ENCODE data around the gene FNTB.

Gene FNTB

DNA sequence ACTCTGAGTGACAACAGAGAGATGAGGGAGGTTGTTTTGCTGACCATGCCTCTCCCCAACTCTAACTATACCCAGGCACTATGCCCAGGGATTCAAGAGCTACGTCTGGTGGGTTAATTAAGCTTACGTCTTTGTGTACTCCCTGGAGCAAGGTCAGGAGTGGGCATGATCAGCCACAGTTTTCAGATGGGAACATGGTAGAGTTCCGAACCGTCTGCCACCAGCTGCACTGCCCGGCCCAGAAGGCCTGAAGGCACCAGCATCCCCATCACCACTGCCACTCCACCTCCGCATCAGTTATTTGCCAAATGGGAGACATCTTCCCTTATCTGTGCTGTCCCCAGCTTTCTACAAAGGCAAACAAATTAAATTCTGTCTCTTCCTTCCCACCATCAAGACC is 33.0 kb upstream of the FNTB start:
- no peak for DNase-seq

DNA sequence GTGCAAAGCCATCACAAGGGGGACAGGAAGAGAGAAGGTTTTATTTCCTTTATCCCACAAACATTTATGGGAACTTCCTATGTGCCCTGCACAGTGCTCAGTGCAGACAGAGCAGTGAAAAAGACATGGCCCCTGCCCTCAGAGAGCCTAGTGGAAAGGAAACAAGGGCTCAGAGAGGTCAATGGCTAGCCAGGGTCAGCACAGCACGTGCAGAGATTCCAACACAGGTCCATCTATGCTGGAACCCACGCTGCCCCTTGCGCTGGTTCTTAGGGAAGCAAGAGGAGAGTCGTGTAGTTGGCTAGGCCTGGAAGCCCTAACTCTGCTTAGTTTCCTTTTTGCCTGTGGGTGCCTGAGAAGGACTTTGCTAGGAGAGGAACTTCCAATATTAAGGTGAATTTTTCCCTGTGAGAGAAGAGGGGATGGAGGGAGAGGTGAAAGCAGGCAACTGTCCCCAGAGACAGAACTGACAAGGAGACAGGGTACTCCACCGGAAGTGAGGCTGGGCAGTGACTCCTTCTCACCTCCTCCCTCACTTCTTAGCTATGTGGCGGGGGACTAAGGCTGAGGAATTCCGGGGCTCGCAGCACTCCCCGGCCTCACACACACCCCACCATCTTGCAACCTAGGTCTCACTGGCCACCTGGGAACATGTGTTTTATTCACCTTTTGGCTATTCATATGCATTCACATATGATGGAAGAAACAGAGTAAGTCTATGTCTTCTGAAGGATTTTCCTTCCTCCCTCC is 32.0 kb upstream of the FNTB start:
- DNase-seq, result no peak

DNA sequence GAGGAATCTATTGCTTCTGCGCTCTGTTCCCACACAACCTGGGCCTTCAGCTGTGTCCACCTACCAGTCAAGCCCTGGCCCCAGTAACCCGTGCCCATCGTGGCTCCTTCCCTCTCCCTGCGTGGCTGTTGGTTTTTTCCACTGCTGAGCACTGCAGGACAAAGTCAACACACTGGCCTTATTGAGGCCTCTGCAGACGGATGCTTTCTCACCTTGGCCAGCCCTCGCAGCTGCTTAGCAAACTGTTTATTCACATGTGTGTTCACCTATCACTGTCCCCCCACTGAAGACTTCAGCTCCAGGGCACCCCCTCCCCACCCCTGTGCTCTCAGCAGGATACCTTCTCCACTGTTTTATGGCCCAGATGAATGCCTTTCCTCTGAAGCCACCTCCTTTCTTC is 31.4 kb upstream of the FNTB start:
- no peak for DNase-seq

DNA sequence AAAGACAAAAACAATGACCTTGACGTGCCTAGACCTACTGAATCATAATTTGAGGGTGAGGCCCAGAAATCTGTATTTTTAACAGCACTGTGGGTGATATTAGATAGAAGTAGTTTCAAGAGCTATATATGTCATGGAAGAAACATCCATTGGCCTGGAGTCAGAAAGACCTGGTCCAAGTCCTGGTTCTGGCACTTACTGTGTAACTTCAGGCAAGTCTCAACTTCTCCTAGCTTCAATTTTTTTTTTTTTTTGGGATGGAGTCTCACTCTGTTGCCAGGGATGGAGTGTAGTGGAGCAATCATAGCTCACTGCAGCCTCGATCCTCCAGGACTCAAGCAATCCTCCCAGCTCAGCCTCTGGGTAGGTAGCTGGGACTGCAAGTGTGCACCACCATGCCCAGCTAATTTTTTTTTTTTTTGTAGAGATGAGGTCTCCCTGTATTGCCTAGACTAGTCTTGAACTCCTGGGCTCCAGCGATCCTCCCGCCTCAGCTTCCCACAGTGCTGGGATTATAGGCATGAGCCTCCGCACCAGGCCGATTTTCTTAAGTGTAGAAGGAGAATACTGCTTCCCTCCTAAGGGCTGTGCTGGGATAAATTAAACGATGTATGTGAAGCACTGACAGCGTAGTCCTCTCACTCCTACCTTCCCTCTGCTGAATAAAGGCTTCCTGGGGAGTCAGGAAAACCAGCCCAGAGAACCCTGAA is 29.8 kb upstream of the FNTB start:
- DNase-seq, result no peak

DNA sequence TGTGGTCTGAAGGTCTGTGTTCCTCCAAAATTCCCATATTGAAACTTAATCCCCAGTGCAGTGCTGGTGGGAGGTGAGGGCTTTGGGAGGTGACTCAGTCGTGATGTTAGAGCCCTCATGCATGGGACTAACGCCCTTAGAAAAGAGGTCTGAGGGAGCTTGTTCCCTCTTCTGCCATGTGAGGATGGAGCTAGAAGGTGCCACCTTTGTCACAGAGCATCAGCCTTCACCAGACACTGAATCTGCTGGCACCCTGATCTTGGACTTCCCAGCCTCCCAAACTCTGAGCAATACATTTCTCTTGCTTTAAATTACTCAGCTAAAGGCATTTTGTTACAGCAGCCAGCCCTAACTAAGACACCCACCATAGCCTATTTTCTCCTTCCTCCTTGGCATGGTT is 28.5 kb upstream of the FNTB start:
- DNase-seq, result no peak

DNA sequence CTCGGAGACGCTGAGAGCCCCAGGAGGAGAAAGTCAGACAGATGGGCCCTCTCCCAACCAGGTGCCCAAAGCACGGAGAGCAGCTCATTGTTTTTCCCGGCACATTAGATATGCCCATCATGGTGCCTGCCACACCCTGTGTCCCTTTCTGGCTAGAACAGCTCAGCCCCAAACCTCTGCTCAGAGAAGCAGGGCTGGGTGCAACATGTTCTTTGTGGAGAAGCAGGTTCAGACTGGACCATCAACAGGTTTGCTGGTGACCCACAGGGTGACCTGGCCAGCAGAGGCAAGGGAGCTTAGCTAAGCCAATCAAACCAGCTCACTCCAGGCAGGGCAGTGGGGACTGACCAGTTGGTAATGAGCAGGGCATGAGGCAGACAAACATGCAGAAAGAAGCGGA is 28.0 kb upstream of the FNTB start:
- no peak for DNase-seq

DNA sequence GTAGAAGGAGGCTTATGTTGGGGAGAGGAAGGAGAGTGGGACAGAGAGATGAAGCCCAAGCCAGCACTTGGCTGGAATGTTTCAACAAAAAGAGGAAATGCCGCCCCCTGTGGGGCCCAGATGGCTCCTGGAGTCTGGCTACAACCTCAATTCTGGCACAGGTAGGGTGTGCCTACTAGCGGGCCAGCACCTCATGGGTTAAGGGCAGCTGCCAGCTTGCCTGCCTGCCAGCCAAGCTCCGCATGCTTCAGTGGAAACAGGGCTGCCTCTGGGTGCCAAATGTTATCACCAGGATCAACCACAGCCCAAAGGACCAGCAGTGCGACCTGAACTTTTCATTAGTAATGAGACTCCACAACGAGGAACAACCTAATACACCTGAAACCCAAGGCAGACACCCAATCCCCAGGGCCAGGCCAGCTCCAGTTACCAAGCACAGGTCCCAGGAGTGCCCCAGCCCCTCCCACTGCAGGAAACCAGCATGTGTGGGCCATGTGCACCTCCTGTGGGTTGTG is 25.9 kb upstream of the FNTB start:
- DNase-seq, result no peak

DNA sequence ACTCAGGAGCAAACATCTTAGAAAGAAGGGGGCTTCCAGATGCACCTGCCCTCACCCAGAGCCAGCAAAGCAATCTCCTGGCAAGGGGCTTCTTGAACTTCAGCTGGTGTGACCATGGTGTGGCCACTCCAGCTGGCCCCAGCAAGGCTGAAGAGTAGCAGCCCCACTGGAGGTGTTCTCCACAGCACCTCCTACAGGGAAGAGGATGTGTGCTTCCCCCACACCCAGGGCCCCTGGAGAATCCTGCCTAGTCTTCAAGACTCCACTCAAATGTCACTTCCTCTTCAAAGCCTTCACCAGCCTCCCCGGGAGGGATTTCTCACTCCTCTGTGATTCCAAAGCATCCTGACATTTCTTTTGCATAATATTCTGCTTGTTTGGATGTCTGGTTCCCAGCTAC is 23.1 kb upstream of the FNTB start:
- no peak for DNase-seq

DNA sequence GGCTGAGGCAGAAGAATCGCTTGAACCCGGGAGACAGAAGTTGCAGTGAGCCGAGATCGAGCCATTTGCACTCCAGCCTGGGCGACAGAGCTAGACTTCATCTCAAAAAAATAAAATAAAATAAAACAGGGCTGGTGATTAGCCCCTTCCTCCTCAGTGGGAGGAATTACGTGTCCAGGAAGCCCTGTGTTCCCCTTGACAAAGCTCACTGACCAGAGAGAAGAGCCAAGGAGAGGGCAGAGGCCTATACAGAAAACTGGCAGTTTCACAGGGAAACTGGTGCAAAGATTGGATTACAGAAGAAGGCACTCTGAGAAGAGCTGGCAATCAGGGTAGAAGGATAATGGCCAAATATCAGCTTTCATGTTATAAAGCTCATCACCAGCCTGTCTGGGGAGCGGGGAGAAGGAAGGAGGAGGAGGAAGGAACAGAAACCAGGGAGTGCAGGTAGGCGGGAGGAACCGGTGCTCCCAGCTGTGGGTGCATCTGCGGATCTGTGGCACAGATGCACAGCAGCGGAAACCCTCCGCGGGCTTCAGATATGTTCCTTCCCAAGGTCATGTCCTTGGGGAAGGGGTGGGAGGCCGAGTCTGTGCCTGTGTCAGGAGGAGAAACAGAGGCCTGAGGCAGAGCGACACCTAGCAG is 21.2 kb upstream of the FNTB start:
- no peak for DNase-seq

DNA sequence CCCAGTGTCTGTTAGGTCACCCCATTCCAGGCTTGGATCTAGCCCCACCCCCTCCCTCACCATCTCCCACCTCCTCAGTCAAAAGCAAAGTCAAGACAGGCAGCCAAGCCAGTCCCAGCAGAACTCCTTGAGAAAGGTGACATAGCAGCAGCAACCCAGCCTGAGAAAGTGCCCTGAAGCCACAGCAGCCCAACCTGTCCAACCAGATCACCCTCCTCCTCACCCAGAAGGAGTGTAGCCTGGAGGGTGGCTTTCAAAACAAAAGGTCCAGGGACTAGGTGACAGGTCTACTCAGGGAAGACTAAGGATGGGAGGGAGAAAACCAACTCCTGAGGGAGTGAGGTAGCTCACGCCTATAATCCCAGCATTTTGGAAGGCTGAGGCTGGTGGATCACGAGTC is 19.7 kb upstream of the FNTB start:
- DNase-seq, result no peak

DNA sequence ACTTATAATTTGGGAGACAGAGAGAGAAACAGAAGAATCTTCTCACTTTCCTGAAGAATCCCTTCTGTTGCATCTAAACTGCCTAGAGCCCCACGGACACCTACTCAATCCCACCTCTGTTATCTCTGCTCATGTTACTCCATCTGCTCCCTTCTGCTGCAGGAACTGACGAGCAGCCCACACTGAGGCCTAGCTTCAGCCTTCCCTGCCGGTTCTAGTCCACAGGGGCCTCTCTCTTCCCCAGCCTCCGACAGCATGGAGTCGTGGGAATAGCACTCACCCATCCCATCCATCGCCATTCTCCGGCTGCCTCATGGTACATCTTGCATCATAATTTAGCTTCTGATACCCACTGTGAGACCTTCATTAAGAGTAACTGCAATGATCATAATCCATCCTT is 18.5 kb upstream of the FNTB start:
- DNase-seq, result no peak

DNA sequence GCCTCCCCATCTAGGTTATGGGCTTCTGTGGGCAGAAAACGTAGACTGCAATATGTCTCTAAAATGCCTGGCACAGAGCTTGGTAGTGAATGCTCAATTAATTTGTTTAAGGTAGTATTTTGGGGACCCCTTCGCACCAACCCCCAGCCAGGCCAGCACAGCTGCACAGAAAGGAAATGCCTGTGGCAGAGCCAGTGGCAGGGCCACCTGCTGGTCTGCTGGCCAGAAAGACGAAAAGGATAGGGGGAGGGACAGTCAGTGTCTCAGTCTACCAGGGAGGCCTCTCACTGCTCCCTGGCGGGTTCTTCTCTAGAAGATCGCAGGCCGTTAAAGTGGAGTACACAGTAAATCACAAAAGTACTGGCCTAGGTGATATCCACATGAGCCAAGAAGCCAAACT is 18.0 kb upstream of the FNTB start:
- no peak for DNase-seq

DNA sequence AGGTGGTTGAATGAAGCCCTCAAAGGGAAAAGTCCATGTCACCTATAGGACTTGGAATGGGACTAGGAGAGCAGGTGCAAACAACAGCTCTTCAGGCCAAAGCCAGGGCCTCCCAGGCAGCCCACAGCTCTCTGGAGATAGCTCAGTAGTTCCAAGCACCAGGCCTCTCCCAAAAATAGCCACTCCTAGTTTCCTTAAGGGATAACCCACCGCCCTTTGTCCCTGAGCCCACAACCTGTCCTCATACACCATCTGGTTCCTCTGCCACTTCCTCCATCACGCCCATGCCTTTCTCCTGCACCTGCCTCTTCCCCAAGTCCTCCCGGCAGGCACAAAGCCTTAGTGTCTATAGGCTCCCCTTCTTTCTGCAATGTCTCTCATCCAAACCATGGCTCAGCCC is 16.7 kb upstream of the FNTB start:
- DNase-seq, result no peak

DNA sequence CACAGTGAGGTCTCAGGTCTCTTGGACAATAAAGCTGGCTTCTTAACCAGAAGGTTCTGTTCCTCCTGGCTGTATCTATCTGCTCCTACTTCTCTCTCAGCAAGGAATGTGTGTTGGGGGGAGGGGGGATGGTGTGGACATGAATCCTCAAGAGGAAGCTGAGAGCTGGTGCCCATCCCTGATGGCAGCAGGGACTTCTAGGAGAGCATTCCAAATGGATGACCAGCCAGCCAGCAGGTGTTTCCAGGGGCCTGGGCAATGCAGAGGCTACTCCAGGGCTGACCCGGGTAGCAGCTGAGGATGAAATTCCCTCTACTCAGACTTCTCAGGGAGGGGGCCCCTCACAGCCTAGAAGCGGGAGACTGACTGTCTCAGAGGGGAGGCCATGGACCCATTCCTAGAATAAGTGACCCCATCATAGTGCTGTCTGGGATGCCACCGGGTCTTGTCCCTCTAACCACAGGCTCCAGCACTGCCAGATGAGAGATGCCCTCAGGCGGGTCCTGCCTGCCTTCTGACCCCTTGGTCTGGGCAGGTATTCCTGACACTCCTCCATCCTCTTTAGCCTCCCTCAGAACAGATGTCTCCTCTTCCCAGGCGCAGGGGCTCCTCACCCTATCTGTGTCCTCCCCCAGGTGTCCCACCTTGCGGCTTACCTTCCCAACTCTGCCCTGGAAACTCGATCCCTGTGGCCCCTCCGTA is 15.8 kb upstream of the FNTB start:
- no peak for DNase-seq

DNA sequence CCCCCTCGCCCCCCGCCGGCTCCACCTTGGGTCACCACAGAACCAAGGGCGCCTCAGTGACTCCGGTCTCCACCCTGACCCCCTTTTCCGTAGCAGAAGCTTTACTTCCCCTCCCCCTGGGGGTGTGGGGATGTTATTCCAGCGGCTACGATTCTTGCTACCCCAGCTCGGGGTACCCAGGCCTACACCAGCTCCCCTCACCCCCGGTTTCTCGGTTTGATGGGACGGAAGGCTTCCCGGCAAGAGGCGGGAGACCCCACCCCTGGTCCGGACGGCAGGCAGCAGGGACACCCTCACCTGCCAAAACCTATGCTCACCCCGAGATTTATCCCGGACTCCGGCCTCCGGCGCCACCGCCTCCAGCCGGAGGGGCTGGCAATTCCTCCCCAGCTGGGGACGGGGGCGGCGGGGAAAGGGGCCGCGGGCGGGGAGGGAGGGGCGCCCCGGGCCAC is 15.2 kb upstream of the FNTB start:
- DNase-seq, result no peak

DNA sequence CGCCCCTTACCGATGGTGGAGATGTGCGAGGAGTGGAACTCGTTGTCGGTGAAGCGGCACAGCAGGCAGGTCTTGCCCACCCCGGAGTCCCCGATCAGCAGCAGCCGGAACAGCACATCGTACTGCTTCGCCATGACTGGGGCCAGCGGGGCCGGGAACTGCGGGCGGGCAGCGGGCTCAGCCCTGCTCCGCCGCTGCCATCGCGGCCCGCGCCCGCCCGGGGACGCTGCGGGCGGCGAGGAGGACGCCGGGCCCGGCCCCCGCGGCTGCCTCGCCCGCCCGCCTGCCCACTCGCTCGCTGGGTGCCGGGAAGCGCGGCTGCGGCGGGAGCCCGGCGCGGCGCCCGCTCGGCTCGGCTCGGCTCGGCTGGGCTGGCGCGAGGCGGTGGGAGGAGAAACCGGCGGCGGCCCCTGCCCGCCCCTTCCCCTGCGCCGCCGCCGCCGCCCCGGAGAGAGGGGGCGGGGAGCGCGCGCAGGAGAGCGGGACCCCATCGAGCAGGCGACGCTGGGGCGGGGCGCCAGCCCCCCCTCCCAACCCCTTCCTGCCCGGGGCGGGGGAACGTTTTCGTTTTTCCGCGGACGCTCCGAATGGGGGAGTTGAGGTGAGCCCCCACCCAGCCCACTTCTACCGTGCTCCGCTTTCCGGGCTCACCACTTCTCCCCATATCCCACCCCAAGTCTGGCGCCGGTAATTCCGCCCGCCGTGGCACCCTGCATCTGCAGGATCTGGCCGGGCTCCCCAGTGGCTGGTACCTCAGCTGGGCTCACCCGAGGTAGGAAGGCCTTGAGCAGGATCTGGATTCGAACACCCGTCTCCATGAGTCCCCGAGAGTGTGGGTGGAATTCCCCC is 14.5 kb upstream of the FNTB start, which contains the start of gene RAB15:
TSS of gene RAB15 (minus strand) at position 394 of the 849 bp plus-strand sequence. CDS start at position 134, 260 bp downstream.
- DNase-seq, result no peak

DNA sequence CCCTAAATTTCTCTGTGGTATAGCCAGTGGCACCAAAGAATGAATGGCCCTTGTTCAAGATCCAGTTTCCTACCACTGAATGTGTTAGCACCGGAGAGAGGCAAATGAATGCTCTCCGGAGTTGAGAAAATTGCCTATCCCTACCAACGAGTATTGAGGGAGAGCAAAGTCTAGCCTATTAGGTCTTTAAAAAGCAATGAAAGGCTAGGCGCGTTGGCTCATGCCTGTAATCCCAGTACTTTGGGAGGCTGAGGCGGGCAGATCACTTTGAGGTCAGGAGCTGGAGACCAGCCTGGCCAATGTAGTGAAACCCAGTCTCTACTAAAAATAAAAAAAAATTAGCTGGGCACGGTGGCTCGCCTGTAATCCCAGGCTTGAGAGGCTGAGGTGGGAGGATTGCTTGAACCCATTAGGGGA is 13.7 kb upstream of the FNTB start:
- no peak for DNase-seq

DNA sequence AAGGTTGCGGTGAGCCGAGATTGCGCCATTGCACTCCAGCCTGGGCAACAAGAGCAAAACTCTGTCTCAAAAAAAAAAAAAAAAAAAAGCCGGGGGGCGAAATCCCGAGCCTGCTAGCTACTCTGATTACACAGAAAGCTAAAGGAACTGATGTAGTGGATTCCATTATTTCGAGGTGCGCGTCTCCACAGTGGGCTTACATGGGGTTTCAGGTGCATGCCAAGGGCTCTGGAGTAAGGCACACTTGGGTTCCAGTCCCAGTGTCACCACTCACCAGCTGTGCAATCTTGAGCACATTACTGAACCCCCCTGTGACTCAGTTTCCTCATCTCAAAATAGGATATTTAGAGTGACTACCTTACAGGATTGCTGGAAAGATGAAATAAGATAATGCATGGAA is 12.9 kb upstream of the FNTB start:
- no peak for DNase-seq

DNA sequence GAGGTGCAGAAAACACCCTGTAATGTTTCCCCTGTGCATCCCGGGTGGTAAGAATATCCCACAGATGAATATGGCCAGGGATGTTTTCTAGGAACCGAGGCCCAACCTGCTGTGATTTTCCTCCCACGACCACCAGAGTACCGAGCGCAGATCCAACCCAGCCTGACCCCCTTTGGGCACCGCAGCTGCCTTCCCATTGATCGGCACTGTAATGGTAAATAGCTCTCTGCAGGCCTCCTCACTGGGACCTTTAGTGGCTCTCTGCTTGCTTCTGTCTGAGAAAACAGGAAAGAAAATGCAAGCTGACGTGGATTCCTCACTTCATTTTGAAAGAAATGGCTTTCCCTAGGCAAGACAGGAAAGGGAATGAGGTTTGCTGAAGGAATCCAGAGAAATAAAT is 12.1 kb upstream of the FNTB start:
- DNase-seq, result no peak

DNA sequence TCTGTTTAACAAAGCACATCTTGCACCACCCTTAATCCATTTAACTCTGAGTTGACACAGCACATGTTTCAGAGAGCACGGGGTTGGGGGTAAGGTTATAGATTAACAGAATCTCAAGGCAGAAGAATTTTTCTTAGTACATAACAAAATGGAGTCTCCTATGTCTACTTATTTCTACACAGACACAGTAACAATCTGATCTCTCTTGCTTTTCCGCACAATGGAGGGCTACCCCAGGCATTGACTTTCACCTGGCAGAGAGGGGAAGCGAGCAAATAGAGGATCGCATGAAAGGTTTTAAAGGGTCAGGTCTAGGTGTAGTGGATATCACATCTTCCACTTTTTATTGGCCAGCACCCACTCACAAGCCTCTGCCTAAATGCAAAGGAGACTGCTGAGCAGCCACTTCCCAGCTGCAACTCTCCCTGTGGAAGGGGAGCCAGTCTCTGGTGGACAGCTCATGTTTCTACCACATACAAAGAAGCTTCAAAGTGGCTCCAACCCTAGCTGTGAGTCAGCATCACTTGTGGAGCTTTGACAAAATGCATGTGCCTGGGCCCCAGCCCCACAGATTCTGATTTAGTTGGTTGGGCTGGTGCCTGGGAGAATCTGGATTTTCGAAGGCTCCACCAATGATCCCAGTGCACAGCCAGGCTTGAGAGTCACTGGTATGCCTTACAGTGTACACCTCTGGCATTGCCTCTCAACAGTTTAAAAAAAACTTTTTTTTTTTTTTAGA is 7.2 kb upstream of the FNTB start:
- DNase-seq, result no peak

All from cortex of kidney (tissue), 1 donor.